ENCODE data around the gene RXYLT1.

DNA sequence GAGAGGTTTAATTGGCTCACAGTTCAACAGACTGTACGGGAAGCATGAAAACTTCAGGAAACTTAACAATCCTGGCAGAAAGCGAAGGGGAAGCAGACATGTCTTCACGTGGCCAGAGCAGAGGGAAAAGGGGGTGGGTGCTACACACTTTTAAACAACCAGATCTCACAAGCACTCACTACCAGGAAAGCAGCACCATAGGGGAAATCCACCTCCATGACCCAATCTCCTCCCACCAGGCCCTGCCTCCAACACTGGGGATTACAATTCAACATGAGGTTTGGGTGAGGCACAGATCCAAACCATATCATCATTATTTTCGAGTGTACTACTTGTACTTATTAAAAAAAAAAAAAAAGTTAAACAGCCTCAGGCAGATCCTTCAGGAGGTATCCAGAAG lies 29.9 kb downstream of the RXYLT1 start:
- TF ChIP-seq, protein P1, sequence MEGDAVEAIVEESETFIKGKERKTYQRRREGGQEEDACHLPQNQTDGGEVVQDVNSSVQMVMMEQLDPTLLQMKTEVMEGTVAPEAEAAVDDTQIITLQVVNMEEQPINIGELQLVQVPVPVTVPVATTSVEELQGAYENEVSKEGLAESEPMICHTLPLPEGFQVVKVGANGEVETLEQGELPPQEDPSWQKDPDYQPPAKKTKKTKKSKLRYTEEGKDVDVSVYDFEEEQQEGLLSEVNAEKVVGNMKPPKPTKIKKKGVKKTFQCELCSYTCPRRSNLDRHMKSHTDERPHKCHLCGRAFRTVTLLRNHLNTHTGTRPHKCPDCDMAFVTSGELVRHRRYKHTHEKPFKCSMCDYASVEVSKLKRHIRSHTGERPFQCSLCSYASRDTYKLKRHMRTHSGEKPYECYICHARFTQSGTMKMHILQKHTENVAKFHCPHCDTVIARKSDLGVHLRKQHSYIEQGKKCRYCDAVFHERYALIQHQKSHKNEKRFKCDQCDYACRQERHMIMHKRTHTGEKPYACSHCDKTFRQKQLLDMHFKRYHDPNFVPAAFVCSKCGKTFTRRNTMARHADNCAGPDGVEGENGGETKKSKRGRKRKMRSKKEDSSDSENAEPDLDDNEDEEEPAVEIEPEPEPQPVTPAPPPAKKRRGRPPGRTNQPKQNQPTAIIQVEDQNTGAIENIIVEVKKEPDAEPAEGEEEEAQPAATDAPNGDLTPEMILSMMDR (IDR thresholded peaks at IDR 0.05; ENCODE audit: insufficient read depth, low read length, poor library complexity, severe bottlenecking): no peak
- no peak for TF ChIP-seq EZH2phosphoT487 (conservative IDR thresholded peaks at IDR 0.05; ENCODE audit: low read length)
